Stimulated activated CD8-positive, alpha-beta memory T cell treated with anti-CD3 and anti-CD28 coated beads, Interleukin-15, amount 100 ng/mL, for 4 hours (primary cell): Measurements from ENCODE around the gene PCYT2.

Experiments used
- DNase-seq, 2 donors: peaks; one replicate each; pipeline ENCODE4 v3.0.0-alpha.2; 2020; ENCODE audit warnings: low read depth in 2 of 2

Gene PCYT2

GRCh38 chr17:81944858-81945257 is 33.7 kb upstream of the PCYT2 start:
- no peak for DNase-seq

GRCh38 chr17:81942167-81942553 is 31.0 kb upstream of the PCYT2 start:
- no peak for DNase-seq

GRCh38 chr17:81941484-81942166 is 30.4 kb upstream of the PCYT2 start:
- no peak for DNase-seq

- no peak for DNase-seq
Measured at GRCh38 chr17:81940538-81941483, 29.6 kb upstream of the PCYT2 start.

GRCh38 chr17:81939881-81940385 is 28.7 kb upstream of the PCYT2 start:
- DNase-seq: no peak

GRCh38 chr17:81939218-81939617 is 28.0 kb upstream of the PCYT2 start:
- DNase-seq: no peak

- DNase-seq: no peak
Measured at GRCh38 chr17:81935709-81936084, 24.5 kb upstream of the PCYT2 start.

GRCh38 chr17:81934850-81935708 is 23.9 kb upstream of the PCYT2 start:
- no peak for DNase-seq

GRCh38 chr17:81934098-81934757 is 23.0 kb upstream of the PCYT2 start:
- no peak for DNase-seq

GRCh38 chr17:81933178-81933699 is 22.0 kb upstream of the PCYT2 start:
- DNase-seq: no peak

GRCh38 chr17:81932333-81932983 is 21.3 kb upstream of the PCYT2 start:
- no peak for DNase-seq

GRCh38 chr17:81931557-81932332 is 20.5 kb upstream of the PCYT2 start:
- DNase-seq: no peak

GRCh38 chr17:81931189-81931556 is 20.0 kb upstream of the PCYT2 start:
- no peak for DNase-seq

GRCh38 chr17:81930142-81931125 is 19.2 kb upstream of the PCYT2 start:
- no peak for DNase-seq

GRCh38 chr17:81929253-81930141 is 18.3 kb upstream of the PCYT2 start:
- no peak for DNase-seq

GRCh38 chr17:81928544-81929252 is 17.5 kb upstream of the PCYT2 start:
- no peak for DNase-seq
